SU-DHL-6 (cell line): Measurements from ENCODE around the gene NOS1.

ENCODE experiments used
- H2AFZ ChIP-seq: fragments of 200-600 bp; sonication (generic); 2 replicates; pipeline ENCODE4 v1.6.1; 2014; ENCODE audit warnings: low read depth, mild to moderate bottlenecking, moderate library complexity, mixed read lengths, antibody characterized with exemption, low read length; ENCODE audit not compliant: severe bottlenecking
- H3F3A ChIP-seq: fragments of 200-600 bp; shearing (Covaris generic); 2 replicates; pipeline ENCODE4 v1.6.0; 2016; ENCODE audit warnings: antibody characterized with exemption, mild to moderate bottlenecking; ENCODE audit not compliant: insufficient read depth
- H3K27ac ChIP-seq: fragments of 200-600 bp; sonication (generic); 2 replicates; pipeline ENCODE4 v1.5.1; 2016; ENCODE audit warnings: low read depth, mild to moderate bottlenecking, low read length, moderate library complexity, mixed read lengths
- H3K27me3 ChIP-seq: fragments of 200-600 bp; sonication (generic), shearing (Covaris generic); 2 replicates; pipeline ENCODE4 v1.6.0; 2014; ENCODE audit warnings: mild to moderate bottlenecking, low read length
- H3K36me3 ChIP-seq: fragments of 200-600 bp; sonication (generic); 2 replicates; pipeline ENCODE4 v1.6.1; 2014; ENCODE audit warnings: mild to moderate bottlenecking, low read length, mixed read lengths
- H3K4me2 ChIP-seq: fragments of 300-600, 200-600 bp; shearing (Covaris generic), sonication (generic); 2 replicates; pipeline ENCODE4 v1.6.0; 2014; ENCODE audit warnings: low read length, low read depth, mild to moderate bottlenecking; ENCODE audit not compliant: poor library complexity, severe bottlenecking
- H3K4me3 ChIP-seq: fragments of 200-600 bp; sonication (generic); 2 replicates; pipeline ENCODE4 v1.5.1; 2014; ENCODE audit warnings: antibody characterized with exemption, low read length, mild to moderate bottlenecking, mixed read lengths; ENCODE audit not compliant: insufficient read depth, poor library complexity, severe bottlenecking
- H3K79me2 ChIP-seq: fragments of 200-600 bp; sonication (generic); 2 replicates; pipeline ENCODE4 v1.6.1; 2014; ENCODE audit warnings: mild to moderate bottlenecking, low read length, moderate library complexity; ENCODE audit not compliant: insufficient read depth
- H3K9ac ChIP-seq: fragments of 200-600 bp; sonication (generic); 2 replicates; pipeline ENCODE4 v1.7.0; 2014; ENCODE audit warnings: mild to moderate bottlenecking, low read length
- H3K9me2 ChIP-seq: fragments of 200-600 bp; sonication (generic); replicated peaks from 2 replicates; pipeline ENCODE4 v1.6.1; 2014; ENCODE audit warnings: low read length; ENCODE audit not compliant: insufficient read depth
- H3K9me3 ChIP-seq: fragments of 200-600 bp; sonication (generic); 2 replicates; pipeline ENCODE4 v1.6.1; 2014; ENCODE audit warnings: low read length, mixed read lengths; ENCODE audit not compliant: insufficient read depth
- H4K20me1 ChIP-seq: fragments of 200-600 bp; sonication (generic); 2 replicates; pipeline ENCODE4 v1.6.1; 2014; ENCODE audit warnings: low read depth, mild to moderate bottlenecking, antibody characterized with exemption, low read length, moderate library complexity, mixed read lengths
- CTCF ChIP-seq: fragments of 200-600 bp; sonication (generic); IDR thresholded peaks from one replicate; pipeline ENCODE4 v1.5.1; 2017; ENCODE audit warnings: antibody characterized with exemption, mild to moderate bottlenecking, low read length, moderate library complexity; ENCODE audit not compliant: insufficient read depth, poor library complexity, severe bottlenecking
- EZH2phosphoT487 ChIP-seq: fragments of 200-600 bp; sonication (generic), shearing (Covaris generic); conservative IDR thresholded peaks from 2 replicates; pipeline ENCODE4 v1.6.1; 2018; ENCODE audit warnings: mild to moderate bottlenecking, antibody characterized with exemption, low read length, moderate library complexity, mixed read lengths

Gene NOS1

GRCh38 chr12:117272690-117273089 lies 88.7 kb downstream of the NOS1 start:
- Histone ChIP-seq H3K79me2 (no peaks in the 10 kb centered on the region), H3K27ac (no peak overlapping the region), H2AFZ (no peak overlapping the region), H3K36me3 (no peaks in the 10 kb centered on the region), H3F3A (no peaks in the 10 kb centered on the region), H3K9me2 (no peaks in the 10 kb centered on the region), H3K4me3 (no peak overlapping the region), H3K9me3 (no peaks in the 10 kb centered on the region), H4K20me1 (no peaks in the 10 kb centered on the region), H3K9ac (no peak overlapping the region), H3K27me3 (no peaks in the 10 kb centered on the region), H3K4me2 (no peak overlapping the region)
- TF ChIP-seq CTCF (no peak), EZH2phosphoT487 (no peak)

GRCh38 chr12:117262749-117263148 lies 98.7 kb downstream of the NOS1 start:
- Histone ChIP-seq H3K4me2 (no peak overlapping the region), H3K27me3 (no peaks in the 10 kb centered on the region)

GRCh38 chr12:117261247-117261646 lies 100.2 kb downstream of the NOS1 start:
- H4K20me1 ChIP-seq, result no peaks in the 10 kb centered on the region
- no peak overlapping the region for H3K4me2 ChIP-seq
- H3K27me3 ChIP-seq, result no peaks in the 10 kb centered on the region
- H3F3A ChIP-seq, result no peaks in the 10 kb centered on the region
- H3K4me3 ChIP-seq, result no peak overlapping the region
- no peak overlapping the region for H3K27ac ChIP-seq
- H3K79me2 ChIP-seq, result no peaks in the 10 kb centered on the region
- no peak overlapping the region for H2AFZ ChIP-seq
- TF ChIP-seq EZH2phosphoT487, result no peak
- TF ChIP-seq CTCF, result no peak
- no peaks in the 10 kb centered on the region for H3K9me3 ChIP-seq
- H3K36me3 ChIP-seq, result no peaks in the 10 kb centered on the region
- no peaks in the 10 kb centered on the region for H3K9me2 ChIP-seq
- no peak overlapping the region for H3K9ac ChIP-seq

More at GRCh38 chr12:117262749-117263148, 98.7 kb downstream of the NOS1 start:
- Histone ChIP-seq H3K9me2 (no peaks in the 10 kb centered on the region), H3K27ac (no peak overlapping the region), H3K9me3 (no peaks in the 10 kb centered on the region), H4K20me1 (no peaks in the 10 kb centered on the region), H3K79me2 (no peaks in the 10 kb centered on the region), H3K4me3 (no peak overlapping the region), H3K9ac (no peak overlapping the region), H2AFZ (no peak overlapping the region), H3F3A (no peaks in the 10 kb centered on the region), H3K36me3 (no peaks in the 10 kb centered on the region)
- TF ChIP-seq EZH2phosphoT487 (no peak), CTCF (no peak)

GRCh38 chr12:117255386-117255785 lies 106.0 kb downstream of the NOS1 start:
- Histone ChIP-seq H3K4me3 (no peak overlapping the region), H3K79me2 (no peaks in the 10 kb centered on the region), H2AFZ (no peak overlapping the region), H4K20me1 (no peaks in the 10 kb centered on the region), H3K27me3 (no peaks in the 10 kb centered on the region), H3K36me3 (no peaks in the 10 kb centered on the region), H3K9me2 (no peaks in the 10 kb centered on the region), H3F3A (no peaks in the 10 kb centered on the region), H3K27ac (no peak overlapping the region), H3K4me2 (no peak overlapping the region), H3K9me3 (no peaks in the 10 kb centered on the region), H3K9ac (no peak overlapping the region)
- TF ChIP-seq EZH2phosphoT487 (no peak), CTCF (no peak)
